Activated naive CD4-positive, alpha-beta T cell treated with anti-CD3 and anti-CD28 coated beads, Interleukin-2, amount 10 ng/mL, durations not matched to agents 7 days and 5 days (primary cell): ENCODE measurements around the gene HIP1.
"Not testable (repeated sequence)": the region's sequence is repeated elsewhere in the genome, so short reads cannot be mapped to it uniquely, and the experiment has no call there.

Experiments used
- CTCF ChIA-PET: fragments of 350-600 bp; sonication (Branson Sonifier 250); formaldehyde crosslinking; loops from one replicate; lab custom pipeline; 2021; ENCODE audit warnings: antibody characterized with exemption; lab: Charles Lee
- DNase-seq: peaks from one replicate; pipeline ENCODE4 v3.0.0-alpha.2; 2020
- H3K27ac Mint-ChIP-seq: one replicate; pipeline ENCODE4 v1.8.0; 2021; ENCODE audit warnings: mild to moderate bottlenecking, moderate library complexity, mixed read lengths
- H3K27me3 Mint-ChIP-seq: one replicate; pipeline ENCODE4 v1.8.0; 2021; ENCODE audit warnings: mild to moderate bottlenecking, mixed read lengths
- H3K36me3 Mint-ChIP-seq: one replicate; pipeline ENCODE4 v1.8.0; 2021; ENCODE audit warnings: mixed read lengths
- H3K4me1 Mint-ChIP-seq: one replicate; pipeline ENCODE4 v1.8.0; 2021; ENCODE audit warnings: mixed read lengths
- H3K4me3 Mint-ChIP-seq: one replicate; pipeline ENCODE4 v1.8.0; 2021; ENCODE audit warnings: mild to moderate bottlenecking, moderate library complexity, mixed read lengths
- H3K9me3 Mint-ChIP-seq: one replicate; pipeline ENCODE4 v1.8.0; 2021; ENCODE audit warnings: mixed read lengths

Gene HIP1

DNA sequence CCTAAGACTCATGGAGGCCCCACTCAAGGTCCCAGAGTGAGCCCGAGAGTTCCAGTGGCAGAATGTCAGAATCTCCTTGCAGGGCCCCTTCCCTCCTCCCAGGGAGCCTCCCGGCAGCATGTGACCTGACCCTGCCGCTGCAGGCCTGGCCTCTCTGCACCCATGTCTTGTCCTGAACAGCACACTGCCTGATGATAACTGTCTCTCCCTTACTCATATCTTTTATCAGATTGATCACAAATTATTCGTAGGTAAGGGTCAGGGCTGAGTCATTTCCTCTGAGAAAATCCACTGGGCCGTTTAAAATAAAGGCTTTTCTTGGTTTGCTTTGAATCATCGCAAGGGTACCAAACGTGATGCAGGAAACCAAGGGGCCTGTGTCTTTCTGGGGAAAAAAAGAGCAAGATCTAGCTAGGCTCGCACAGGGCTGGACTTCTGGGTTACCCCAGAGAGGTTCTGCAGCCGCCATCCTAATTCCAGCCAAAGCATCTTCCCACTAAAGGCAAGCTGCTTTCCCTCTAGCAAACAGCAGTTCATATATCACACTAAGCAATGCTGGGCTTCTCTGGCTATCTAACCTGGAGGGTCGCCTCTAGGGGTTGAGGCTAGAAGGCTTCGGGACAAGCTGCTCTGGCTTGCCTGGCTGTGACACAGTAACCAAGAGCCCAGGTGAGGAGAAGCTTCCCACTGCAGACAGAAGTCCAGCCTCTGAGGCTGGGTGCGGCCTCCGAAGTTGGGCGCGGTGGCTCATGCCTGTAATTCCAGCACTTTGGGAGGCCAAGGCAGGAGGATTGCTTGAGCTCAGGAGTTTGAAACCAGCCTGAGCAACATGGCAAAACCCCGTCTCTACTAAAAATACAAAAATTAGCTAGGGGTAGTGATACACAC is 141.8 kb downstream of the HIP1 start:
- Mint-ChIP-seq H3K36me3 (no peaks in the 10 kb centered on the region), H3K27ac (no peak overlapping the region), H3K9me3 (no peaks in the 10 kb centered on the region), H3K27me3 (peaks cover 1% of the 10 kb centered on the region), H3K4me3 (no peak overlapping the region), H3K4me1 (peaks cover 4% of the 10 kb centered on the region)
- DNase-seq: no peak
- CTCF ChIA-PET: no interaction called here

DNA sequence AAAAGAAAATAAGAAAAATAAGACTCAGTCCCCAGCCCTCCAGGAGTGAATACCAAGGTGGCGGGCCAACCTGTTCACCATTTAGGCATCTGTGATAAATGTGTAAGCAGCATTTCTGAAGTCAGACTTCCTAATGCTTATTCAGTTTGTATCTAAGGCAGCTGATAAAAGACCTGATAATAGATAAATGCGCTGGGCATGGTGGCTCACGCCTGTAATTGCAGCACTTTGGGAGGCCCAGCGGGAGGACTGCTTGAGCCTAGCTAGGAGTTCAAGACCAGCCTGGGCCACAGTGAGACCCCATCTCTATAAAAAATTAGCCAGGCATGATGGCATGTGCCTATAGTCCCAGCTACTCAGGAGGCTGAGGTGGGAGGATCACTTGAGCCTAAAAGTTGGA is 143.0 kb downstream of the HIP1 start:
- CTCF ChIA-PET: no interaction called here
- no peaks in the 10 kb centered on the region for H3K9me3 Mint-ChIP-seq
- no peak for DNase-seq
- no peak overlapping the region for H3K27ac Mint-ChIP-seq
- peaks cover 7% of the 10 kb centered on the region for H3K27me3 Mint-ChIP-seq
- H3K4me3 Mint-ChIP-seq: no peak overlapping the region
- H3K36me3 Mint-ChIP-seq: no peaks in the 10 kb centered on the region
- peaks cover 4% of the 10 kb centered on the region for H3K4me1 Mint-ChIP-seq

DNA sequence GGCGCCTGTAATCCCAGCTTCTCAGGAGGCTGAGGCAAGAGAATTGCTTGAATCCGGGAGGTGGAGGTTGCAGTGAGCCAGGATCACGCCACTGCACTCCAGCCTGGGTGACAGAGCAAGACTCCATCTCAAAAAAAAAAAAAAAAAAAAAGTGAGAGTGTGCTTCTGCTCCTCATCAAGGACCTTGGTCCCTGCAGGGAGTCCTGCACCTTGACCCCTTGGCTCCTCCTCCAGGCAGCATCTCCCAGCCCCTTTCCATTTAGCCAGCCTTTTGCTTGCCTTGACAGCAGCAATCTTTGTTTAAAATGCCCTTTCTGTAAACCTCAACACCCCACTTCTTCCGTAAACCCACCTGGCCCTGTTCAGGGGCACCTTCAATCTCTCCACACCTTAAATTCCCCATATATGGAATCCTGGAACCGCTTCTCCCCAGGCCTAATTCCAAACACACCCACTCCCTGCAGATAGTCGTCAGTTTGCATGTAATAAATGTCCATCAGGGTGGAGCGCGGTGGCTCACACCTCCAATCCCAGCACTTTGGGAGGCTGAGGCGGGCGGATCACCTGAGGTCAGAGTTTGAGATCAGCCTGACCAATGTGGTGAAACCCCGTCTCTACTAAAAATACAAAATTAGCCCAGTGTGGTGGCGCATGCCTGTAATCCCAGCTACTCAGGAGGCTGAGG is 145.1 kb downstream of the HIP1 start:
- H3K36me3 Mint-ChIP-seq, H3K27me3 Mint-ChIP-seq, DNase-seq, H3K4me3 Mint-ChIP-seq, H3K9me3 Mint-ChIP-seq, H3K27ac Mint-ChIP-seq, CTCF ChIA-PET, H3K4me1 Mint-ChIP-seq: not testable (repeated sequence)

DNA sequence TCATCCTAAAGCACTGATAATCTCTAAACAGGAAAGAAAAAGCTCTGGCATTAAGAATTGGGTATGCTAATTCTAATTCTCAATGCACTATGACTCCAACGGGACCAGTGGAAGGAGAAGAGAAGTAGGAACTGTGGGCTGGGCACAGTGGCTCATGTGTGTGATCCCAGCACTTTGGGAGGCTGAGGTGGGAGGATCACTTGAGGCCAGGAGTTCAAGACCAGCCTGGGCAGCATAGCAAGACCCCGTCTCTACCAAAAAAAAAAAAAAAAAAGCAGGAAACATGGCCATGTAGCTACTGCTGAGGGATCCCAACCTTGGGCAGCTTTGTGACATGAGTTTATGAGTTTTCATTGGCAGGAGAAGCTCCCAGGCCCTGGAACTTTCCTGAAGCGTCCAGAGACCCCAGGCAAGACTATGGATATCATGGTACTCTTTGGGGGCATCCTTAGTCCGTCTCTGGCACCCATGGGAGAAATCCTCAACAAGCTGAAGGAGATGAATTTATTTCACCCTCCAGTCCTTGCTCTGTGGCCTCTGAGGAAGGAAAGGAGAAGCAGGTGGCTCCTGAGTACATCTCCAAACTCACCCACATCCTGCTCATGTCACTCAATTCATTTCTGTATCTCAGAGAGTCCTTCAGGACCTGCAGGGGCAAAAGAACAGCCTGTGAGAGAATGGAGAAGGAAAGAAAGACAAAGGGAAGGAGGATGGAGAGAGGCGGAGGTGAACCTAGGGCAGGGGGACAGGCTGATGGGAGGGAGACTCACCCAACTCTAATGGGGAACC is 147.1 kb downstream of the HIP1 start:
- Mint-ChIP-seq H3K27ac (no peak overlapping the region), H3K4me3 (no peak overlapping the region), H3K4me1 (peaks cover under 1% of the 10 kb centered on the region), H3K27me3 (peaks cover 12% of the 10 kb centered on the region), H3K36me3 (no peaks in the 10 kb centered on the region), H3K9me3 (no peaks in the 10 kb centered on the region)
- DNase-seq: no peak
- CTCF ChIA-PET: no interaction called here

DNA sequence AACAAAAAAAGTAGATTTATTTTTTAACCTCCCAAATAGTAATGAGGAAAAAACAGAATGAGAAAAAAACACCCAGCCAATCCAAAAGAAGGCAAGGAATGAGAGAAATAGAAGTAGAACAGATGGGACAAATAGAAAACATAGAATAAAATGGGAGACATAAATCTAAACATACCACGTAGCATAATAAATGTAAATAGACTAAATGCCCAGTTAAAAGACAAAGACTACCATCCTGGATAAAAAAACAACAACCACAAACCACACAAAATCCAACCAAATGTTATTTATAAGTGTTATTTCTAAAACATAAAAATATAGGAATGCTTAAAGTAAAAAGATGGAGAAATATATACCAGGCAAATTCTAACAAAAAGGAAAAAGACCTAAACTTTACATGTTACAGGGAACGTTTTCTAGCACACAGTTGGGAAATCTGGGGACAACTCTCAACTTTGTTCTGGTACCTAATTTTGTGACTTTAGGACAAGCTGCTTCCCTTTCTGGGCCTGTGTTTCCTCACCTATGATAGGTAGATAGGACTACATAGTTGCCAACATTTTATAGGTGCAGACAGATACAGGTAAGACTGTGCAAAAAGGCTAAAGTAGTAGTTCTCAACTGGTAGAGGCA is 148.3 kb downstream of the HIP1 start:
- CTCF ChIA-PET: no interaction called here
- DNase-seq: no peak
- H3K27me3 Mint-ChIP-seq: peaks cover 12% of the 10 kb centered on the region
- no peak overlapping the region for H3K27ac Mint-ChIP-seq
- no peaks in the 10 kb centered on the region for H3K9me3 Mint-ChIP-seq
- no peaks in the 10 kb centered on the region for H3K4me1 Mint-ChIP-seq
- no peaks in the 10 kb centered on the region for H3K36me3 Mint-ChIP-seq
- no peak overlapping the region for H3K4me3 Mint-ChIP-seq

DNA sequence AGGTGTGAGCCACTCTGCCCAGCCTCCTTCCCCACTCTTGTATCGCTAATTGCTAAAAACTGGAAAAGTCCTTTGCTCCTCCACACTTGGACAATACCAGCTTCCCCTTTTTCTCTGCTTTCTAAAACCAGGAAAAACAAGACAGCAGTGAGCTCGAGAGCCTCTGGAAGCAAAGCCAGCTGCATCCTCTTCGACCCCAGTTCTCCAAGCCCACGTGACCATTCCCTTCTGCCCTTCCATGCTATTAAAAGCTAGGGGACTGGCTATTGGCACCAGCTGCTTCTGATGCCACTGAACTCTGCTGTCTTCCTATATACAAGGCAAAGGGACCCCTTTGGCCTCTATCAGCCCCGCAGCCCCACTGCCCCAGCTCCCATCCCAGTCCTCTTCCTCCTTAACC is 154.4 kb downstream of the HIP1 start:
- H3K27ac Mint-ChIP-seq: no peak overlapping the region
- CTCF ChIA-PET: interaction anchor here (0.7 kb wide), 1 partner anchor 482 kb away, joined by 4 read pairs; no protein-coding TSS in a partner anchor
- H3K9me3 Mint-ChIP-seq: no peaks in the 10 kb centered on the region
- no peak for DNase-seq
- no peaks in the 10 kb centered on the region for H3K4me1 Mint-ChIP-seq
- peaks cover 10% of the 10 kb centered on the region for H3K27me3 Mint-ChIP-seq
- H3K36me3 Mint-ChIP-seq: no peaks in the 10 kb centered on the region
- H3K4me3 Mint-ChIP-seq: no peak overlapping the region

DNA sequence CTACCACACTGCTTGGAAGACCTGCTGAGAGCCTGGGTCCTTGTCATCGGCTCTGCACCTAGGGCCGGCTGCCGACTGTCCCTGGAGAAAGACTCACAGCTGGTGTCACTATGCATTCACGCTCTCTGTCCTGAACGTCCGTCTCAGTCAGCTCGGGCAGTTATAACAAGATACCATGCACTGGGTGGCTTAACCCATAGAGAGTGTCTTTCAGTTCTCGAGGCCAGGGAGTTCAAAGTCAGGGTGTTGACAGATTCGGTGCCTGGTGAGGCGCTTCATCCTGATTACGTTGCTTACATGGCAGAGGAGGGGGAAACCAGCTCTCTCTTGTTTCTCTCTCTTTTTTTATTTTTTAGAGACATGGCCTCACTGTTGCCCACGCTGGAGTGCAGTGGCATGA is 155.5 kb downstream of the HIP1 start:
- CTCF ChIA-PET: no interaction called here
- no peak overlapping the region for H3K27ac Mint-ChIP-seq
- H3K27me3 Mint-ChIP-seq: peaks cover 9% of the 10 kb centered on the region
- H3K36me3 Mint-ChIP-seq: no peaks in the 10 kb centered on the region
- H3K4me1 Mint-ChIP-seq: no peaks in the 10 kb centered on the region
- DNase-seq: no peak
- H3K4me3 Mint-ChIP-seq: no peak overlapping the region
- no peaks in the 10 kb centered on the region for H3K9me3 Mint-ChIP-seq

DNA sequence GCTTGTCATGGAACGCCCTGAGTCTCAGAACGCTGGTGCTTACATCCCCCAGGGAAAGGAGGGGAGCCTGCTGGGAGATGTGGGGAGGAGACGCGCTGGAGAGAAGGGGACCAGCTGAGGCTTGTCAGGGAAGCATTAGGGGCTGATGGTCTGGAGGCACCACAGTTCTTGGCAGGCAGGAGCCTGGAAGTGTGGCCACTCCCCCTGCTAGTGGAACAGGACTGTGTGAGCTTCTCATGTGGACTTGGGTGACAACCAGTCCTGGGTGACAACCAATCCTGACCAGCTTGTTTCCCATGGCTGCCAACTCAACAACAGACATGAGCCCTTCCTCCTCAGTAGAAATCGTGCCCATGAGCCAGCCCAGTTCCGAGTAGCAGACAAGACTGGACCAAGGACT is 158.8 kb downstream of the HIP1 start:
- no peak for DNase-seq
- no peaks in the 10 kb centered on the region for H3K36me3 Mint-ChIP-seq
- no peak overlapping the region for H3K4me3 Mint-ChIP-seq
- no peaks in the 10 kb centered on the region for H3K9me3 Mint-ChIP-seq
- CTCF ChIA-PET: no interaction called here
- H3K4me1 Mint-ChIP-seq: no peaks in the 10 kb centered on the region
- peaks cover 5% of the 10 kb centered on the region for H3K27me3 Mint-ChIP-seq
- H3K27ac Mint-ChIP-seq: no peak overlapping the region

DNA sequence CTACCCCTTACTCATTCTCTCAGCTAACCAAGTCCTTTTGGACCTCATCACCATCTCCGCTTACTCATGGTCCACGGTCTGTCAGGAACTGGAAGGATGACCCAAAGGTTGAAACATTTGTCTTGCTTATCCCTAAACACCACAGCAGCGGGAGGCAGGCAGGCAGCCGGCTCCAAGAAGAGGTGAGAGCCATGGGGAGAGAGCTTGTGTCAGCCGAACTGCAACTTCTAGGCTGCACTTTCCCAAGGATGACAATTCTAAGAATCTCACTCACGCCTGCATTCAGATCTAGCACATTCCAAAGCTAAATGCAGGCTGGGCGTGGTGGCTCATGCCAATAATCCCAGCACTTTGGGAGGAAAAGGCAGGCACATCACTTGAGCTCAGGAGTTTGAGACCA is 160.7 kb downstream of the HIP1 start:
- Mint-ChIP-seq H3K36me3 (no peaks in the 10 kb centered on the region), H3K9me3 (no peaks in the 10 kb centered on the region), H3K4me1 (no peaks in the 10 kb centered on the region), H3K4me3 (no peak overlapping the region), H3K27ac (no peak overlapping the region), H3K27me3 (peaks cover 5% of the 10 kb centered on the region)
- DNase-seq: no peak
- CTCF ChIA-PET: no interaction called here

DNA sequence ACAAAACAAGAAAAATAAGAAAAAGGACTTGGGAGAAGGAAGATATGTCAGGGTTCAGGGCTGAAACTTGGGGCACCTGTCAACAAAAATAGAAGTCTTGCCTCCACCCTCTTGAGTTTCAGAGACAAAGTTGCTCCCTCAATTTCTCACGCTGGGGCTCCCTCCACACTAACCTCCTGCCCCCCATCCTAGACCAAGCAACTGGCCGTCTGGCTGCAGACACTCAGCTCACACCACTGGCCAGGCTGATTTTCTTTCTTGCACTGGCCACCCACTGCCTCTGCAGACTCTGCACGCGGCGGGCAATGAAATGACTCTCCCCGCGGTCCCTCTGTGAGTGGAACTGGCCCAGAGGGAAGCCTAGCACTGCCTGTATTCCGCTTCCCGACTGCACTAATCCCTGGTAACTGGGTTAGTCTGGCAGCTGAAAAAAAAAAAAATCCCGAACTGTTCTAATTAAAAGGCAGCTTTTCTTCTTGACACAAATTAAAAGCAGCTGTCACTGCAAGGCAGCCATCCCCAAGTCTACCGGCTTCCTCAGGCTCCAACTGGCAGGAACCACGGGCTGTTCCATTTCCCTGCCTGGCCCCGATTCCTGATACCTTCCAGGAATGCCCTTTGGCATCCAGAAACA is 163.1 kb downstream of the HIP1 start:
- Mint-ChIP-seq H3K36me3 (no peaks in the 10 kb centered on the region), H3K27me3 (peaks cover 5% of the 10 kb centered on the region), H3K4me3 (no peak overlapping the region), H3K27ac (no peak overlapping the region), H3K9me3 (no peaks in the 10 kb centered on the region), H3K4me1 (no peaks in the 10 kb centered on the region)
- CTCF ChIA-PET: no interaction called here
- no peak for DNase-seq

DNA sequence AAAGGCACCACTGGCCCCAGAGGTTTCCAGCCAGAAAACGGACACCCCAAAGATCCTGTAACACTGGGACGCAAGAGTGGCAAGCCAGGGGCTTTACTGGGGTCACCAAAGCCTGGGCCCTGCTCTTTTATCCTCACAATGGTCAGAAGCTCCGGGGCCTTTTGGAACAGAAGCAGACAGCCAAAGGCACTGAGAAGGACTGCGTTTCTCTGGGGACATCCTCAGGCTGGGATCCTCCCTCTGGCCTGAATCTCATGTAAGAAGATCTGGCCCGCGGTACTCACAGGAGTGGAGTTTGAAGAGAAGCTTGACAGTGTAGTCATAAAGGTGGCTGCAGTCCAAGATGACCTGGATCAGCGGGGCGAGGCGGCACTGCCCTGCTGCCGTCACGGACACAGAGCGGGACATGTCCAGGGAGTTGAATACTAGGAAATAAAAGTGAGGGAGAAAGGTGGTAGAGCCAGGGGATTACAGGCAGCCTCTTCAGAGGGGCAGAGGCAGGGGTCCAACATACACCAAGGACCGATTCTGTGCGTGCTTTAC is 165.2 kb downstream of the HIP1 start:
- Mint-ChIP-seq H3K27ac (no peak overlapping the region), H3K9me3 (no peaks in the 10 kb centered on the region), H3K27me3 (no peaks in the 10 kb centered on the region), H3K4me1 (no peaks in the 10 kb centered on the region), H3K36me3 (no peaks in the 10 kb centered on the region), H3K4me3 (no peak overlapping the region)
- CTCF ChIA-PET: no interaction called here
- no peak for DNase-seq

DNA sequence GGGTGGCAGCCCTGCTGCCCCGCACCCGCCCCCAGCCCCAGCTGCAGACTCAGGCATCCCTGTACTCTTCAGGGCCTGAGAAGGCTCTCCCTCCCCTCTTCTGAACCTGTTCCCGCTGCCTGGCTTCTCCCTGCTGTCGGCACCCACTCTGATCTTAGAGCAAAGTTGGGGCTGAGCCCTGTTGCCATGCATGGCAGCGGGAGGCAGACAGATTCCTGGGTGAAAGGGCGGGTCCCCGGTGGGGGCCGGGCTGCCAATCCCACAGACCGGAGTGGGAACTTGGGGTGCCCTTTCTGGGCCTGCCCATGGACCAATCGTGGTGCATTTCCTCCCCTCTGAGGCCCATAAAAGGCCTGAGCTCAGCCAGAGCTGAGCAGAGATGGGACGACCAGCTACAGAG is 165.9 kb downstream of the HIP1 start:
- no peak for DNase-seq
- H3K27me3 Mint-ChIP-seq: no peaks in the 10 kb centered on the region
- H3K4me1 Mint-ChIP-seq: no peaks in the 10 kb centered on the region
- no peaks in the 10 kb centered on the region for H3K9me3 Mint-ChIP-seq
- CTCF ChIA-PET: no interaction called here
- H3K4me3 Mint-ChIP-seq: no peak overlapping the region
- no peaks in the 10 kb centered on the region for H3K36me3 Mint-ChIP-seq
- H3K27ac Mint-ChIP-seq: no peak overlapping the region

DNA sequence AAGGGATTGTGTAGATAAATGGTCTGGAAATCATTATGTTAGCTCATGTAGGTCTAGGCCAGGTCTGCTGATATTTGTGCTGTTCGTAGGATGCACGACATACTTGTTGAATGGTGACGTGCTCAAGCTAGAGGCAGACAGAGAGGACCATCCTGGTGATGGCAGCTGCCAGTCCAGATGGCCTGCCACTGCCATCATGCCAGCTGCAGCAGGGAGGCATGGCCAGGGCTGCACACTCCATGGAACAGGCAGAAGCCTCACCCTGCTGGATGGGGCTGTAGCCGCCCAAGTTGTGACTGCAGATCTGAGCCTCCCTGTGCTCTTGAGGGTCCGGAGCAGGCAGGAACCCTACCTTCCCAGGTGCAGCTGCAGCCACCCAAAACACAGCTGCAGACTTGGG is 166.3 kb downstream of the HIP1 start:
- CTCF ChIA-PET: interaction anchor here (0.6 kb wide), 1 partner anchor 268 kb away, joined by 3 read pairs; no protein-coding TSS in a partner anchor
- no peaks in the 10 kb centered on the region for H3K36me3 Mint-ChIP-seq
- H3K4me3 Mint-ChIP-seq: no peak overlapping the region
- no peaks in the 10 kb centered on the region for H3K9me3 Mint-ChIP-seq
- DNase-seq: no peak
- no peaks in the 10 kb centered on the region for H3K27me3 Mint-ChIP-seq
- H3K4me1 Mint-ChIP-seq: no peaks in the 10 kb centered on the region
- H3K27ac Mint-ChIP-seq: no peak overlapping the region
